ENCODE measurements around the gene CERS3.
"Not testable (repeated sequence)": the region's sequence is repeated elsewhere in the genome, so short reads cannot be mapped to it uniquely, and the experiment has no call there.

CERS3 gene

GRCh38 chr15:100463515-100463914 lies 65.2 kb downstream of the CERS3 start:
- DNase-seq, result no peak

GRCh38 chr15:100461049-100461448 lies 67.7 kb downstream of the CERS3 start:
- DNase-seq, result no peak

- DNase-seq, result no peak
Measured at GRCh38 chr15:100457201-100457600, 71.5 kb downstream of the CERS3 start.

GRCh38 chr15:100454148-100454547 lies 74.6 kb downstream of the CERS3 start:
- no peak for DNase-seq

GRCh38 chr15:100448481-100448880 lies 80.3 kb downstream of the CERS3 start:
- no peak for DNase-seq

- DNase-seq, result not testable (repeated sequence)
Measured at GRCh38 chr15:100441063-100441462, 87.7 kb downstream of the CERS3 start.

GRCh38 chr15:100439514-100439913 lies 89.2 kb downstream of the CERS3 start:
- DNase-seq, result no peak

- DNase-seq, result peak in 2 of 4 experiments; percentile 13 to 38
Measured at GRCh38 chr15:100438570-100438969, 90.2 kb downstream of the CERS3 start.

- no peak for DNase-seq
Measured at GRCh38 chr15:100437261-100437660, 91.5 kb downstream of the CERS3 start.

GRCh38 chr15:100434561-100434960 lies 94.2 kb downstream of the CERS3 start:
- no peak for DNase-seq

GRCh38 chr15:100434038-100434437 lies 94.7 kb downstream of the CERS3 start:
- DNase-seq, result no peak

- DNase-seq, result no peak
Measured at GRCh38 chr15:100433304-100433703, 95.4 kb downstream of the CERS3 start.

GRCh38 chr15:100430411-100430810 lies 98.3 kb downstream of the CERS3 start:
- no peak for DNase-seq

- no peak for DNase-seq
Measured at GRCh38 chr15:100429116-100429728, 99.5 kb downstream of the CERS3 start.

- no peak for DNase-seq
Measured at GRCh38 chr15:100426937-100427336, 101.8 kb downstream of the CERS3 start.

GRCh38 chr15:100405179-100405578 lies 123.6 kb downstream of the CERS3 start:
- no peak for DNase-seq

- no peak for DNase-seq
Measured at GRCh38 chr15:100400996-100401395, 127.8 kb downstream of the CERS3 start.

- no peak for DNase-seq
Measured at GRCh38 chr15:100394736-100395440, 133.9 kb downstream of the CERS3 start.

GRCh38 chr15:100393008-100393407 lies 135.7 kb downstream of the CERS3 start:
- no peak for DNase-seq

GRCh38 chr15:100385300-100386050 lies 143.3 kb downstream of the CERS3 start:
- no peak for DNase-seq

- DNase-seq, result no peak
Measured at GRCh38 chr15:100384108-100384410, 144.7 kb downstream of the CERS3 start.

- no peak for DNase-seq
Measured at GRCh38 chr15:100383302-100384107, 145.2 kb downstream of the CERS3 start.

- no peak for DNase-seq
Measured at GRCh38 chr15:100373942-100374341, 154.8 kb downstream of the CERS3 start.
